HG02610 (cell line): ENCODE data around the gene KCTD3.

Source experiments
- ATAC-seq: cut with Tn5 transposase; IDR thresholded peaks from one replicate; pipeline ENCODE4 v1.9.1; 2021; ENCODE audit warnings: mild to moderate bottlenecking, moderate library complexity; ENCODE audit not compliant: unreplicated experiment

The KCTD3 gene

DNA sequence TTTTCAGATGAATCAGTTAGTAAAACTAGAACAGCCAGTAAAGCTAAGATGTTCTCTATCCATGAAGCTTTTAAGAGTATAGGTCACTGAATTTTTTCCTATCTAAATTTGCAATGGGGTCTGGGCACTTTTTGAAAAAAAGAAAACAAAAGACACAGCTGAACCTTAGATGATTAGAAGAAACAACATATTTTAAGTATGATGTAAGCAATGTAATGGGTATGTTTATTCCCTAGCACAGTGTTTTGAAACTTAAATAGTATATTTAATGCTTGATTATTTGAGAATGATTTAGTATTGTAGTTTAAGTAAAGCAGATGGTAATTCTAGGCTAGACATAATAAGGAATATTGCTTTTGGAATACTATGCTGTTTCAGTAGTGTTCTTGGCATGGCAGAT lies 36.2 kb downstream of the KCTD3 start:
- no peak for ATAC-seq

GRCh38 chr1:215605011-215605621 lies 38.0 kb downstream of the KCTD3 start:
- ATAC-seq: no peak

- no peak for ATAC-seq
Observed at GRCh38 chr1:215606036-215606435, 38.9 kb downstream of the KCTD3 start.

DNA sequence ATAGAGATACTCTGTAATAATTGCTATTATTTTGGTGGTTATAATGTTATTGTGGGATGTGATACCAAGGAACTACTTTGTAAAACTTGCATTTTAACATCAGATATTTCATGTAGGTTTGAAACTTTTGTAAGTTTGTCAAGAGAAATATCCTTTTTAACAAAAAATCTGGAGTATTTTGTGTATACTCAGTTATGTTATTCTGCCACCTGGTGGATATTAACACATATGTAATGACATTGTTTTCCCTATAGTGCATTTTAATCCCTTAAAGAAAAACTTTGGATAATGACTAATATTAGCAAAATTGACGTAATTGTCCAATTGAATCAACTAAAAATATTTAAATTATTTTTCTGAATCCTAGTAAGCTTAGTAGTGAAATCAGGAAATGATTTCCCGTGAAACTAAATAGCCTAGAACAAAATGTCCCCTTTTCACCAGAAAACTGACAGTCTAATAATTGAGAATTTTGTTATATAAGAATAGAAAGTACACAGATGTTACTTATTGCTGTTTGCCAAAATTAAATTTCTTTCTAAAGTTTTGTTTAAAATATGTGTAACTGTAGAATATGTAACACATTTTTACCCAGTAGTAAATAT lies 39.6 kb downstream of the KCTD3 start:
- ATAC-seq: no peak

DNA sequence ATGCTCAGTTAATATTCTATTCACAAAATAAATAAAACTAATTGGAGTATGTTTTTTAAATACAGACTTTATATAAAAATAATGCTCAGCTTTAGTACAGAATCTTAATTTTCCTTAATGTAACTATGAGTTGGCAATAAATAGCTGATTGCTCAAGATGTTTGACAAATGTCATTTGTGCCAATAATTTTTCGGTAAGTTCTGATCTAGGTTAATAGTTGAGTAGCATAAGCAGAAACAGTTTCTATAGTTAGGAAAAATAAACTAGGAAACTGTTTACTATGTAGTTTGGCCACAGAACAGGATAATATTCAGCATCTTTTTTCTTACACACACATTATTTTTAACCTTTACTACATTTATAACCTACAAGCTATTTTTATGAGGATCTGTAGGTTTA lies 40.3 kb downstream of the KCTD3 start:
- no peak for ATAC-seq

- ATAC-seq: no peak
Observed at GRCh38 chr1:215608646-215609045, 41.5 kb downstream of the KCTD3 start.

DNA sequence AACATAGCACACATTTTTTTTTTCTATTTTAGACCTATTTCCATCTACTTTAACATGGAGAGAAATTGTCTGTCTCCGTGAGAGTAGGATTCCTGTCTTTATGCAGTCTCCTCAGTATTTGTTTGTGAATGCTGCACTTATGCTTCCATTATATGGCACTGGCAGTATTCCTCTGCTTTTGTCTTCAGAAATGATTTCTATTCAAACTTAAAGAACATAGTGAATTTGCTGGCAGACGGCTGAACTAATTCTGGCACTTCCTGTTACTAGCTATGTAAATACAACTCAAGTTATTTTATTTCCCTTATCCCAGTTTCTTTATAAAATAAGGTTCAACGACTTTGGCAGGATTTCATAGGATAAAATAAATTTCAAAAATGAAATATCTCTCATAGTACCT lies 45.3 kb downstream of the KCTD3 start:
- no peak for ATAC-seq

DNA sequence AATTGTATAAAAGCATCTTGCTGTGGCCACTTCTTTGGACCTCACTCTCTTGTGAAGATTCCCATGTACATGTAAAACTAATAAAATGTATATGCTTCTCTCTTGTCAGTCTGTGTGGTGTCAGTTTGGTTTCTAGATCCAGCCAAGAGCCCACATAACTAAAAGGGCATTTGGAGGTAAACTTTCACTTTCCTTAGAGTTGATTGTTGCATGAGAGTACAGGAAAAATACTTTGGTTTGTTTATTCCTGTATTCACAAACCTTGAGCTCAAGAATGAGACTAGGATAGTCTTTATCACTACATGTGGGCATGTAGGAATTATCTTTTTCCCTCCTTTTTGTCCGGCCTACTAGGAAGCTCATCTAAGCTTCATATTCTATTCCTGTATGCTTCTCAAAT lies 50.9 kb downstream of the KCTD3 start:
- peak; percentile 60 for ATAC-seq

DNA sequence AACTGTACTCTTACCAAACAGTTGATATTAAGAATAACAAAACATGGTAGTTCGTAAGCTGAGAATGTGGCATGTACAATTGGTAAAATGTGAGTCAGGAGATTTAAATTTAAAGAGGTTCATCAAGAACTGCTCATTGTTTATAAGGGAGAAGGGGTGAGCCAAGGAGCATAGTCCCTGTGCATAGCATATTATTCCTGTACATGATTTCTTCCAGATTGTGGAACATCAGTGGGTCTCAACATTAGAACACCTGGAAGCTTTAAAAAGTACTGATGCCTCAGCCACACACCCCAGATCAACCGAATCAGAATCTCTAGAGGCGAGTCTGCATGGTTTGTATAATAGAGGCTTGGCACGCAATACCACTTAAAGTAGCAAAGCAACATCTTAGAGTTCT lies 56.1 kb downstream of the KCTD3 start:
- ATAC-seq: no peak

GRCh38 chr1:215625949-215626348 lies 58.8 kb downstream of the KCTD3 start:
- no peak for ATAC-seq

- no peak for ATAC-seq
Observed at GRCh38 chr1:215631040-215631439, 63.9 kb downstream of the KCTD3 start.

- no peak for ATAC-seq
Observed at GRCh38 chr1:215631489-215631888, 64.4 kb downstream of the KCTD3 start.

DNA sequence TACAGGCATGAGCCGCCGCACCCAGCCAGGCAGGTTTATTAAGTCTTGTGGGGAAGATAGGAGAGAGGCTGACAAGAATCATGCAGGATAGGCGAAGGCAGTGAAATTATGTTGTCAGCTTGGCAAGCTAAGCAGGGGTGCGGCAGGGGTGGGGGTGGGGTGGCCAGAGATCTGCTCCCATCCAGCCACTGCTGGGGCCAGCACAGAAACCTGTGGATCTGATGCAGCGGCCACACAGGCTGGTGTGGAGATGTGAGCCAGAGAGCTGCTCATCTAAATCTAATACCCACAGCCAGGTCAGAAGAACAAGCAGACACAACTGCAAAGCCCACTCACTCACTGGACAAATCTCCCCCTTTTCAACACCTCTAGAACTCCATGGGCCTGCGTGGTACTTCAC lies 68.7 kb downstream of the KCTD3 start:
- no peak for ATAC-seq

DNA sequence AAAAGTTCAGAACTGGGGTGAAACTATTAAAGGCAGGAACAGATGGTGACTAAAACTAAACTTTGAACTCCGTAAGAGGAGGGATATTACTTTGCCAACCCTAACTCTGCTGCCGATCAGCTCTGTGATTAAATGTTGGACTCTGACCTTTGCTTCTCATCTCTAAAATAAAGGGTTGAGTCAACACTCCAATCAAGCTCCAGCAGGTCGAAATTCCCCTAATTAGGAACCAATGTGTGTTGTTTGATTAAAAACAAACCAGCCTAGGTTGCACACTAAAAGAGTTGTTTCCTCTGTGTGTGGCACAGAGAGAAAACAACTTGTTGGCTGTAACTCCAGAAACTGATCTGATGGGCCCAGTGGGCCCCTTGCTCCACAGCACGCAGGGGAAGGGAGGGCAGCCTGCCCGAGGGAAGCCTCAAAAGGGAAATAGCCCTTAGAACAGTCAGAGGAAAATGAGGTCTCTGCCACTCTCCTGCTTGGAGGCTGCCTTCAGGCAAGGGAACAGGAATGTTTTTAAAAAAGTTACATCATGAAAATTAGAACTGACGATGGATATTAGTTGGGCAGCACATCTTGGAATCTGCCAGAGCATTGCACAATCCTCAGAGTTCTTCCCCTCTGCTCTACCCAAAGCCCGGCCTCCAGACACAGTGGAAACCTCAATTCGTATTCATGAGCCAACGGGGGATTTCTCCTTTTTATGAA lies 69.3 kb downstream of the KCTD3 start:
- no peak for ATAC-seq

GRCh38 chr1:215637041-215637573 lies 70.0 kb downstream of the KCTD3 start:
- no peak for ATAC-seq

- ATAC-seq: no peak
Observed at GRCh38 chr1:215640429-215641148, 73.5 kb downstream of the KCTD3 start.

DNA sequence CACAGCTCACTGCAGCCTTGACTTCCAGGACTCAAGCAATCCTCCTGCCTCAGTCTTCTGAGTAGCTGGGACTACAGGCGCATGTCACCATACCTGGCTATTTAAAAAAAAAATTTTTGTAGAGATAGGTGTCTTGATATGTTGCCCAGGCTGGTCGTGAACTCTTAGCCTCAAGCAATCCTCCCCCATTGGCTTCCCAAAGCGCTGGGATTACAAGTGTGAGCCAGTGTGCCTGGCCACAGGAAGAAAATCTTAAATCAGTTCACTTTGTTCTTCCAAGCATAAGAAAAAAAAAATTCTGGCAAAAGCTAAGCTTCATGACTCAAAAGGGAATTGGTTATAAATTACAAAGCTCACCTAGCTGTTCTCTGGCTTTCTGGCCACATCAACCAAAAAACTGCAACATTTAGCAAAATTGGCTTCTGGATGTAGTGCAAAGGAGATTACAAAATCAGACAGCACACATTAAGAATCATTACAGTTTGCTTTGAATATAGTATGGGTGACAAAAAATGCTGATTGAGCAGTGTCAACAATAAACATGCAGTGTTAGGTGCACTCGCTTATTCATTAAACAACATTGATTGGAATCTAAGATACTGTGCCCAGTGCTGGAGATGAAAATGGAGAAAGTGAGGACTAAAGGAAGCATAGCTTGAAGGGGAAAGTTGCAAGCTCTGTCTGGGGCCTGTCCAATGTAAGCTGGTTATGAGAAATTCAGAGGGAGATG lies 76.7 kb downstream of the KCTD3 start:
- no peak for ATAC-seq

DNA sequence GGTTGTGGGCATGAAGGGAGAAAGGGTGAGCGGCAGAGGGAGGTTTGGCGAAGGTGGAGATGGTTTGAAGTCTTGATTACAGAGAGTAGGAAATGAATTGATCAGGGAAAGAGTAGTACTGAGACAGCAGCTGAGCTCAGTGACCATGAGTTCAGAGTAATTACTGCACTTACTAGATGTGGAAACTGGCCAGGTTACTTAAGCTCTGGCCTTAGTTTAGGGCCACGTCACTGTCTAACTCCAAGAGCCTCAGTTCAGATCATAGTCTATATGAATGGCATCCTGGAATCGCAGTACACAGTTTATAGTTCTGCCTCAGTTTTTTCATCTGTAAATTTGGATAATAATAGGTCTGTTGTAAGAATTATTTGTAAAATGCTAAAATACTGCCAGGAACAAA lies 78.1 kb downstream of the KCTD3 start:
- ATAC-seq: no peak

GRCh38 chr1:215645861-215646260 lies 78.8 kb downstream of the KCTD3 start:
- no peak for ATAC-seq

DNA sequence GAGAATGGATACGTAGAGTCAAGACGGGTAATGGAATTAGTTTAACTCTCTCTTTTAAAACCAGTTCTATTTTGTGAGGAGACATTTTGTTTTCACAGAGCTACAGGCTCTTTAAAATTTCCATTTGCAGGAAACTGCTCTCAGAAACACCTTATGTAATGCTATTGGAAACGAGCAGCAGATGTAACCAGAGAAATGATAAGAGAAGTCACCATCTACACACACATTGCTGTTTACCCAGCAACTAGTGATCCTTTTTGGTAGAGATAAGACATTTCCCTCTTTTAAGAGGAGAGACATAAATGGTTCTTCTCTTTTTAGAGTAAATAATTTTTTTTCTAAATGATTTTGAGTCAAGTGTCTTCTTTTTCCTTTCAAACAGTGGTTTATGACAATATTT lies 80.6 kb downstream of the KCTD3 start:
- no peak for ATAC-seq

DNA sequence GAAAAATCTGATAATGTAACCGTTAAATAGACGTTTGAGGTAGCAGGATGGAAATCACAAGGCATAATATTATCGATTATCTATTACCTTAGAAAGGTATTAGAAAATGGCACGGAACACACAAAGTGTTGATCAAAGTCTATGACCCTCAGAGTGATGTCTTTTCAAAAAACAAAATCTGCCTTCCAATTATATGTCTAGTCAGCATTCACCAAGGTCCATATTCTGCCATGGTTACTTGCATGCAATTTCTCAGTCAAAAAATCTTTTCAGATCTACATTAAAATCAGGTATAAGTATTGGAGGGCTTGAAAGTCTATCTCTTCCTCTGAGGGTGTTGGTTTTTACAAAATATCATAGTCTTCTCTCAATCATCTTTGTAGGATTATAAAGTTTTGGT lies 81.9 kb downstream of the KCTD3 start:
- no peak for ATAC-seq
